Epithelial cell of esophagus (primary cell): Measurements from ENCODE around the gene TTC33.
"Not testable (repeated sequence)": the region's sequence is repeated elsewhere in the genome, so short reads cannot be mapped to it uniquely, and the experiment has no call there.

Experiments
- DNase-seq: peaks from one replicate; pipeline ENCODE4 v3.0.0; 2010; ENCODE audit warnings: low read depth
- H3K4me3 ChIP-seq: 2 replicates; pipeline ENCODE4 v1.5.1; 2011; ENCODE audit warnings: mild to moderate bottlenecking, low read length, control low read depth
- TF ChIP-seq, protein P1 (sequence below): IDR thresholded peaks from 2 replicates; pipeline ENCODE4 v1.5.1; 2011; ENCODE audit warnings: low read depth, mild to moderate bottlenecking, low read length, control low read depth, inconsistent platforms; ENCODE audit not compliant: insufficient read depth; ENCODE audit errors: missing control alignments

Gene TTC33

DNA sequence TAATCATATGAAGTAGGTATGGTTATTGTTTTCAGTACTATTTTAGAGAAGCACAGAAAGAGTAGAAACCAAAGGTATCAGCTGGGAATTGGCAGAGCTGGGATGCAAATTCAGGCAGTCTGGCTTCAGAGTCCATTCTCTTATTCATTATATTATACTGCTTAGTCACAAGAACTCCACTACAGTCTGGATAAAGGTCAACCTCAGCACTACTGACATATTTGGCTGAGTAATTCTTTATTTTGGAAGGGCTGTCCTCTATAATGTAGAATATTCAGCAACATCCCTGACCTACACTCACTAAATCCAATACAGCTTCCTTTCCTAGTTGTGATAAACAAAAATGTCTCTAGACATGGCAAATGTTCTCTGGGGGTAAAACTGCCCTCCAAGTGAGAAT lies 38.5 kb downstream of the TTC33 start:
- TF ChIP-seq, protein P1, sequence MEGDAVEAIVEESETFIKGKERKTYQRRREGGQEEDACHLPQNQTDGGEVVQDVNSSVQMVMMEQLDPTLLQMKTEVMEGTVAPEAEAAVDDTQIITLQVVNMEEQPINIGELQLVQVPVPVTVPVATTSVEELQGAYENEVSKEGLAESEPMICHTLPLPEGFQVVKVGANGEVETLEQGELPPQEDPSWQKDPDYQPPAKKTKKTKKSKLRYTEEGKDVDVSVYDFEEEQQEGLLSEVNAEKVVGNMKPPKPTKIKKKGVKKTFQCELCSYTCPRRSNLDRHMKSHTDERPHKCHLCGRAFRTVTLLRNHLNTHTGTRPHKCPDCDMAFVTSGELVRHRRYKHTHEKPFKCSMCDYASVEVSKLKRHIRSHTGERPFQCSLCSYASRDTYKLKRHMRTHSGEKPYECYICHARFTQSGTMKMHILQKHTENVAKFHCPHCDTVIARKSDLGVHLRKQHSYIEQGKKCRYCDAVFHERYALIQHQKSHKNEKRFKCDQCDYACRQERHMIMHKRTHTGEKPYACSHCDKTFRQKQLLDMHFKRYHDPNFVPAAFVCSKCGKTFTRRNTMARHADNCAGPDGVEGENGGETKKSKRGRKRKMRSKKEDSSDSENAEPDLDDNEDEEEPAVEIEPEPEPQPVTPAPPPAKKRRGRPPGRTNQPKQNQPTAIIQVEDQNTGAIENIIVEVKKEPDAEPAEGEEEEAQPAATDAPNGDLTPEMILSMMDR: no peak
- no peak for DNase-seq
- H3K4me3 ChIP-seq: no peak overlapping the region

DNA sequence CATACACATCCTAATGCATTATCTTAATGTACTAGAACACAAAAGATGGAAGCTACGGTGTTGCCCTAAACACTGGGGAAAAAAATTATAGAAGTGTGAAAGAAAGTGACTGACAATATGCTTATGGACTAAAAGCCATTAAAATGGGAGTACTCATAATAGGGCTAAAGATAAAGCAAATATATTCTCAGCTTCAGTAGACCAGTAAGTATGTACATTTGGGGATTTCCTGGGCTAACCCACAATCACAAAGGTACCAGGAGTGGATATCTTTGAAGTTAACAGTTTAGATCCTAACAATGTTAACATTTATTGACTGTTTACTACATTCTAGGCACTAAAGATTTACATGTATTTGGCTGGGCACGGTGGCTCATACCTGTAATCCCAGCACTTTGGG lies 39.2 kb downstream of the TTC33 start:
- DNase-seq: no peak
- H3K4me3 ChIP-seq: no peak overlapping the region
- TF ChIP-seq, protein P1: no peak

DNA sequence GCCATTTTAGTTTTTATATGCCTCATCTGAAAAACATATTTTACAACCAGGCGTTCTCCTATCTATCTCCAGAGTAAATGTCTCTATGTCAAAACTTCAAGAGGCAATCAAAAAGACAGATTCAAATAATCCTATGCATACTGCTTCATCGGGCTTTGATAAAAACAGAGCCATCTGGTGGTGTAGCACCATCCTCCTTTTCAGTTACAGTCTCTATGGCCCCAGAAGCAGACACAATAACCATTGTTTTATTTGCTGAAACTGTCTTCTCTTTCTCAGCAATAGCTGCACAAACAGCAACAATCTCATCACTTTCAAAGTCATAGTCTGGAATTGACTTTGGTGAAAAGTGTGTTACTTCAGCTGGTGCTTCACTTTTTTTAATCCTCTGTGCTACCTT lies 39.8 kb downstream of the TTC33 start:
- peak; percentile 38 for DNase-seq
- no peak overlapping the region for H3K4me3 ChIP-seq
- TF ChIP-seq, protein P1: peak; percentile 41

DNA sequence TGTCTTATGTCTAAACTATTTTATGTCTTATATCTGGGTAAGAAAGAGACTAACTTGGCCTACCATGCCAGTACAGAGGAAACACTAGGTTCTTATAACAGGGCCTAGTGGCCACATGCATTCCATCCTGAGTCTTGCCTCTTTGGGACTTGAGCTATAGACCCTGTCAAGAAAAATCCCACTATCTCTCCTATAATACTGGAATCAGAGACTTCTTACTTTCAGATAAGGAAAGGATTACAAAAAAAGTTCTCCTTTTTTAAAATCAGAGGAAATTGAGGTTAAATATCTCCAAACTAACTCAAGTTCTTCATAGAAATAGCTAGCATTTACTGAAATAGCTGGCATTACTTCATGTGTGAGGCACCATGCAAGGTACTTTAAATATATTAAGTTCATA lies 41.8 kb downstream of the TTC33 start:
- TF ChIP-seq, protein P1: no peak
- H3K4me3 ChIP-seq: no peak overlapping the region
- no peak for DNase-seq

DNA sequence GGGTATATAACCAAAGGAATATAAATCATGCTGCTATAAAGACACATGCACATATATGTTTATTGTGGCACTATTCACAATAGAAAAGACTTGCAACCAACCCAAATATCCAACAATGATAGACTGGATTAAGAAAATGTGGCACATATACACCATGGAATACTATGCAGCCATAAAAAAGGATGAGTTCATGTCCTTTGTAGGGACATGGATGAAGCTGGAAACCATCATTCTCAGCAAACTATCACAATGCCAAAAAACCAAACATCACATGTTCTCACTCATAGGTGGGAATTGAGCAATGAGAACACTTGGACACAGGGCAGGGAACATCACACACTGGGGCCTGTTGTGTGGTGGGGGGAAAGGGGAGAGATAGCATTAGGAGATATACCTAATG lies 45.2 kb downstream of the TTC33 start:
- not testable (repeated sequence) for DNase-seq, H3K4me3 ChIP-seq

DNA sequence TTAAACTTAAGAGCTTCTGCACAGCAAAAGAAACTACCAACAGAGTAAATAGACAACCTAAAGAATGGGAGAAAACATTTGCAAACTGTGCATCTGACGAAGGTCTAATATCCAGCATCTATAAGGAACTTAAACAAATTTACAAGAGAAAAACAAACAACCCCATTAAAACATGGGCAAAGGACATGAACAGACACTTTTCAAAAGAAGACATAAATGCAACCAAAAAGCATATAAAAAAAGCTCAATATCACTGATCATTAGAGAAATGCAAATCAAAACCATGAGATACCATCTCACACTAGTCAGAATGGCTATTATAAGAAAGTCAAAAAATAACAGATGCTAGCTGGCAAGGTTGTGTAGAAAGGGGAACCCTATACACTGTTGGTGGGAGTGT lies 50.3 kb downstream of the TTC33 start:
- not testable (repeated sequence) for DNase-seq, H3K4me3 ChIP-seq

DNA sequence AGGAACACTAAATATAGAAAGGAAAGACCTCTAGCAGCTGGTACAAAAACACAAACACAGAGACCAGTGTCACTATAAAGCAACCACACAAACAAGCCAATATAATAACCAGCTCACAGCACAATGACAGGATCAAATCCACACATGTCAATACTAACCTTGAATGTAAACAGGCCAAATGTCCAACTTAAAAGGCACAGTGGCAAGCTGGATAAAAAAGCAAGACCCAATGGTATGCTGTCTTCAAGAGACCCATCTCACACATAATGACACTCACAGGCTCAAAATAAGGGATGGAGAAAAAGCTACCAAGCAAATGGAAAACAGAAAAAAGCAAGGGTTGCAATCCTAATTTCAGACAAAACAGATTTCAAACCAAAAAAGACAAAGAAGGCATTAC lies 53.7 kb downstream of the TTC33 start:
- not testable (repeated sequence) for H3K4me3 ChIP-seq, DNase-seq

DNA sequence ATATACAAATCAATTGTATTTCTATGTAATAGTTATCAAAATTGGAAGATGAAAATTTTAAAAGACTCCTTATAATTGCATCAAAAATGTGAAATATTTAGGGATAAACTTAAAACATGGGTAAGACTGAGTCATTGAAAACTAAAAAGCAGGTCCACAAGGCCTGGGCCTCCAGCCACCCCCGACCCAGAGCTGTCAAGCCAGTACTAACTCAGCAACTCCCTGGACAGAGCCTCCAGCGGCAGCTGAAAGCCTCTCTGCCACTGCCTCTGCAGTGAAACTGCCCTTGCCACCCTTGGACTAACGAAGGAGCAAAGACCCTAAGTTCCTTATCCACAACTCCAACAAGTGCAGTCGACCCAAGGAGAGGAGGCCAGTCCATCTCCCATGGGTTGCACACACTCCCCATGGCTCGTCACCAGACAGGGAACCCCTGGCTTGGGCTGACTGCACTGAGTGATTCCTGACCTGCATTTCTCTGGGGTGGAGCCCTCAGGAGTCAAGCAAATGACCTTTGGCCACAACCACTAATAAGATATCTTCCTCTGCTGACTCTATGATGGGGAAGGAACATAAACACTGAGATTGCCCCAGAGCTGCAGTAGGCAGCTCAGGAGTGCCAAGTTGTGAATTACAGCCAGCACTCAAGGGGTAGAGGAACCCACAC lies 55.5 kb downstream of the TTC33 start:
- no peak for DNase-seq
- TF ChIP-seq, protein P1: no peak
- no peak overlapping the region for H3K4me3 ChIP-seq

DNA sequence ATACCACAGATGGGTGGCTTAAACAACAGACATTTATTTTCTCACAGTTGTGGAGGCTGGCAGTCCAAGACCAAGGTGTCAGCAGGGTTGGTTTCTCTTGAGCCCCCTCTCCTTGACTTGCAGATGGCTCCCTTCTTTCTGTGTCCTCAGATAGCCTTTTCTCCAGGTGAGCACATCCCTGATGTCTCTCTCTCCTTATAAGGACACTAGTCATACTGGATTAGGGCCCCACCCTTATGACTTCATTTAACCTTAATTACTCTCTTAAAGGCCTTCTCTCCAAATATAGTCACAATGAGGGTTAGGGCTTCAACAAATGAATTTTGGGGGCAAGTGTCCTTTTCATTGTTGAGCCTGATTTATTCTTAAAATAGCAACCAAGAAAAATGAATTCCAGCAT lies 61.3 kb downstream of the TTC33 start:
- peak; percentile 50 for DNase-seq
- no peak overlapping the region for H3K4me3 ChIP-seq
- TF ChIP-seq, protein P1: no peak
